Inflammatory macrophage treated with lipopolysaccharide for 1 hour (primary cell): ENCODE measurements around the gene USH1C.

Source experiments
- DNase-seq, 2 donors: peaks; one replicate each; pipeline ENCODE4 v3.0.0-alpha.2; 2020 to 2022

Gene USH1C

DNA sequence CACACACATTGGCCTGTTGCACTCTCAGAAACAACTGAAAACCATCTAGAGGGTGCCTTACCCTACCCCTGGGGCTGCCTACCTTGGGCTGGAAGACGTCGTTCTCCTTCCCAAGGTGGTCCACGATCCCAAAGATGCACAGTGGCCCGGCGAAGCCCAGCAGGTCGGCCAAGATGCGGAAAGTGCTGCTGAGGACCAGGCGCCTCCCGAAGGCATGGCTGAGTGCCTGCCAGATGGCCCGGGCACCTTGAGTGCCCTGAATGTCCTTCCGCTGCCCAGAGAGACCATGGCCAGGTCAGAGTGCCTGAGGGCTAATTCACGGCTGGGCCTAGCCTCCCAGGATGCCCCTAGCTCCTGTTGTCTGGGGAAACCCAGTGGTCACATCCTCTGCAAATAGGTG is 83.8 kb downstream of the USH1C start:
- no peak for DNase-seq

DNA sequence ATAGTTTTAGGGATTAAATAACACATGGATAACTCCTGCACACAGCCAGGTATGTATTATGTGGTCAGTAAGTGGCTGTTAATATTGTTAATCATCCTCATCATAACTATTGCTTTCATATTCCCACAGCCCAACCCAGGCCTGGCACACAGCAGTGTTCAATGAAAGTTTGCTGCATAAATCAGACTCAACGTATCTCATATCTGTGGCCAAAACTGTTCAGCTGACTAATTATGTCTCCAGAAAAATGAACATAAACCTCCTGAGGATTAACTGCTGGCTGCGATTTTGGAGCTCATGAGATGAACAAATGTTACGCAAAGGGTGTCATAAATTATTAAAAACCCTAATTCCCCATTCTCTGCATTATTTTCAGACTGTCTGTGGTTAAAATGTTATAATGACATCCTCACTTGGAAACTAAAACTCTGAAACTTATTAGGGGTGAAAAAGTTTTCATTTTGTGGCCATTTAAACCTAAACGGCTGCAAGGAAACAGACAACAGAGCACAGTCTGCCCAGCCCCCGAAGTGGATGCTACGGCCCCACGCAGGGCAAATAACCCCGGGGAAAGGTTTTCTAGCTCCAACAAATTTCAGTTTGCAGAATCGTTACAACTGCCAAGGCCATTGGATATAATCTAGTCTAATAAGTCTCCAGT is 84.8 kb downstream of the USH1C start:
- no peak for DNase-seq

DNA sequence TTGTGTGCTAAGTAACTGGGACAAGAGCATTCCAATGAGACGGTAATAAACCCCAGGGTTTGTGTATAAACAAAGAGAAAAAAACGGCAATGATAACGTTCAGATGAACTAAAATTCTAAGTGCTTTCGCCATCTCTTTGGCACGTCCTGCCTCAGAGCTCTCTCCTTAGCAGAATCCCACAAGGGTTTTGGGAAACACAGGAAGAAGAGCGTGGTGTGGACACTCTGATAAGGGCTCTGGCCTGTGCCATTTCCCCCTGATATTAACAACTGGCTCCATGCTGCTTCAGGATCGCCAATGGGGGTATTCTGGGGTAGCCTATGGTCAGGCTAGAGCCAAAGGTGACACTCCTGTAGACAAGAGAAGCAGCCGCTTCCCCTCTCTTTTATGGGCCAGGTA is 85.9 kb downstream of the USH1C start:
- DNase-seq, result no peak

DNA sequence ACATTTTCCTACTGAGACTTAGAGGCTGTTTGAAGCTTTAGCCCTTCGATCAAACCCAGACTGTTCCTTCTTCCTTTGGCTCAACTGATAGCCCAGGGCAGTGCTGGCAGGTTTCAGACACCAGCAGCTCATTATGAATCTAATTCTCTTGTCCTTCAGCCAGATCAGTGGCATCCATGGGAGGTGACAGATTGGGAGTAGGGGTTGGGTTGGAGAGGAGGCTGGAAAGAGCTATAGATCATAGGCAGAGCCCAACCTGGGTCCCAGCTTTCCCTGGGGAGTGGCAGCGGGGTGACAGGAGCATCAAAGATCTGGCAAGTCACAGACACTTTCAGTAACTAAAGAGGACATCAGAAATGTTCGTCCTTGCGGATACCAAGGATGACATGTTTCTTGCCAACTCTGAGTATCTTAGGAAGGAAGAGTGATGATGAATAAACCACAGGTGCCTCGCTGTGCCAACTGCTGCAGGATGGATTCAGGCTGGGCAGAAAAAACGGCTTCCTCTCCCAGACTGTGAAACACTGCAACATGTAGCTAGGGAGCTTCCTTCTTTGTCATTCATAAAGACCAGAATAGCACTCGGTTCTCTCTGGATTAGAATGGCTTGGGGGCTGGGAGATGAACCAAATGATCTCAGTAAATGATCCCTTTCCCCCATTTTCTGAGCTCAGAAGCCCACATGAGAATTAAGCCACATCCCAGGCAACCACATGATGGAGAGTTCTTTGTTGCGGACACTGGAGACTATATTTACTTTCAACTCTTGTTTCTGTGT is 86.6 kb downstream of the USH1C start:
- DNase-seq, result no peak

DNA sequence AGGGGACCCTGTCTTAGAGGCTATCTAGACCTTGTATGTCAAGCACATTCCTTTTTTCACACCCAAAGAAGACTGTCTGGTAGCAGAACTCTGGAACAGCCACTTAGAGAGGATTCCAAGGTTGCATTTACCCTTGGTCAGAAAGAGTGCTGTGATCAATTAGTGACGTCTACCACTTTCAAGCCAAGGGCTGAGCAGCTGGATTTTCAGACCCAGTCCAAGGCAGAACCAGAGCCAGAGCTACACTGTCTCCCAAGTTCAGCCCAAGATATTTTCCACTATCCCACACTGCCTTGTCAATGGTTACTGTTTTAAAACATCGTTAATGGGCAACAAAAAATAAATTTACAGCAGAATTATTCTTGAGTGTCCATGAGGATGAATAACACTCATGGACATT is 91.5 kb downstream of the USH1C start:
- DNase-seq, result no peak

DNA sequence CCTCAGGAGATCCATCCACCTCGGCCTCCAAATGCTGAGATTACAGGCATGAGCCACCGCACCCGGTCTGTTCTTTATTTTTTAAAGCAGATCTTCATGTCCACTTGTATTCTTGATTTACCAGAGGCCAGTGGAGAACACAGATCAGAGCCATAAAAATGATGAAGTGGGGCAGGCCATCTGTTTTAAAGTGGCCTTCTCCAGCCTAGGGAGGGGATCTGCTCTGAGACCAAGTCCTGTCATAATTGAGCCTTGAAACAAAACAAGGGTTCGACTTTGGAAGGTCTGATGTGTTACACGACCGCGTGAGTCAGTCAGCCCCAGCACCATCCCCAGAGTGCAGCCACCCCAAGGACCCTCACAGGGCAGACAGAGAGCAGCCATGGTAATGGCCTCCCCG is 95.1 kb downstream of the USH1C start:
- DNase-seq, result no peak

DNA sequence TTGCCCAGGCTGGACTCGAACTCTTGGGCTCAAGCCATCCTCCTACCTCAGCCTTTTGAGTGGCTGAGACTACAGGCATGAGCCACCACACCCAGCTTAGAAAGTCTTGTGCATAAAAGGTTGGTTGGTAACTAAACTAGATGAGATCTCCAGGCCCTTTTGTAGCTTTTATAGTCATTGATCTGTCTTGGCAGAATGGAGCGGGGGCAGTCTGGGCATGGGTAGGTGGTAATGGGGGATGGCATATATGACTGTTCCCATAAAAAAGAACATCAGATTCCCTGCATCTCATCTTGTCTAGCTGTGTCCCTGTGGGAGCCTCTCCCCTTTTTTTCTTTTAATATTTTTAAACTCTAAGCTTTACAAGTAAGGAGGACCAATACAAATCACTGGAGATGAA is 97.7 kb downstream of the USH1C start:
- DNase-seq, result no peak

DNA sequence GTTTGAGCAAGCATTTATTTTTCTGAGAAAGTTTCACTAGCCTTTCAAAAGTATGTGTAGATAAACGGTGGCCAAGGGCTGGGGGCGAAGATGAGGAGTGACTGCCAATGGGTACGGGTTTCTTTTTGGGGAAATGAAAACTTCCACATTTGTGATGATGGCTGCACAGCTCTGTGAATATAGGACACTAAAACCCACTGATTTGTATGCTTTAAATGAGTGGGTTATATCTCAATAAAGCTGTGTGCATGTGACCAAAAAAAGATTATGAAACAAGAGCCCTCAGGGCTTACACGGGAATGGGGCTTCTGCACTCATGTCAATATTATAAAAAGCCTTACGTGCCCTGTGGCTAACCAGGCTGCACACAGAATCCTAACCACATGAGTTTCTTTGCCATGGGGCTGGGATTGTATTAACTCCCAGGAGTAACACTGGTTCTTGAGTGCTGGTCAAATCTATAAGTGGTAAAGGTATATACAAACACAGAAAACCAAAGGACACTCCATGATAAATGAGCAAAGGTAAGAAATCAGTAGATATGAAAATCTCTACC is 98.9 kb downstream of the USH1C start:
- no peak for DNase-seq

DNA sequence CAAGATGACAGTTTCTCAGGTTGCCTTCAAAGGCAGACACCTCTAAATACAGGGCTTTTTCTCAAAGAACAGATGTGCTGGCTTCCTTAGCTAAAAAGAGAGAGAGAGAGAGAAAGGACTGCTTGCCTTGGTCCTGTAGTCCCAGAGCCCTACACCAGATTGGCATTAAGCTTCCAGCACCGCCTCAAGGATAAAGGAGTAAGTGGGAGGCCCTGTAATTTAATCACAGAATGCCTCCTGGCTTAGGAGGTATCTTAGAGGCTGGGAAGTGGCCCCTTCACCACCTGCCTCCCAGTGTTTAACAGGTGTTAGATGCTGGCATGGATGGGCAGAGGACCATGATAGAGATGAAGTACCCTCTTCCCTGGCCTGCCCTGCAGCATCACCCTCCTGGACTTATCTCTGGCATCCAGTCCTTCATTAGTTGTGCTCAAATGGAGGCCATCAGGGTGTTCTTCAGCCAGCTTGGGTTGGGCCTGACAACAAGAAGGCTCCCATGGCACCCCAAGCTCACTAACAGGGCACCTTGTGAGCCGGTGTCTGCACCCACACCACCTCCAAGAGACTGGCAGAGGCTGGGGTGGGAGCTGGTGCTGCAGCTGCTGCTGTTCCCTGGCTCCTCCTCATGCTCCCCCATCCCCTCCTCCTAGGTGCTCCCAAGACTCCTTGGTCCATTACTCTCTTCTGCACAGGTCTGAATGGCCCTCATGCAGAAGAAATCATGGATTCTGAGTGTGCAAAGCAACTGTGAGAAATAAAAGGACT is 100.1 kb downstream of the USH1C start:
- DNase-seq, result no peak
